HG03196 (cell line): Measurements from ENCODE around the gene SEMA4C.

Experiments
- ATAC-seq: cut with Tn5 transposase; IDR thresholded peaks from one replicate; pipeline ENCODE4 v1.9.1; 2021; ENCODE audit not compliant: unreplicated experiment

The SEMA4C gene, protein sequence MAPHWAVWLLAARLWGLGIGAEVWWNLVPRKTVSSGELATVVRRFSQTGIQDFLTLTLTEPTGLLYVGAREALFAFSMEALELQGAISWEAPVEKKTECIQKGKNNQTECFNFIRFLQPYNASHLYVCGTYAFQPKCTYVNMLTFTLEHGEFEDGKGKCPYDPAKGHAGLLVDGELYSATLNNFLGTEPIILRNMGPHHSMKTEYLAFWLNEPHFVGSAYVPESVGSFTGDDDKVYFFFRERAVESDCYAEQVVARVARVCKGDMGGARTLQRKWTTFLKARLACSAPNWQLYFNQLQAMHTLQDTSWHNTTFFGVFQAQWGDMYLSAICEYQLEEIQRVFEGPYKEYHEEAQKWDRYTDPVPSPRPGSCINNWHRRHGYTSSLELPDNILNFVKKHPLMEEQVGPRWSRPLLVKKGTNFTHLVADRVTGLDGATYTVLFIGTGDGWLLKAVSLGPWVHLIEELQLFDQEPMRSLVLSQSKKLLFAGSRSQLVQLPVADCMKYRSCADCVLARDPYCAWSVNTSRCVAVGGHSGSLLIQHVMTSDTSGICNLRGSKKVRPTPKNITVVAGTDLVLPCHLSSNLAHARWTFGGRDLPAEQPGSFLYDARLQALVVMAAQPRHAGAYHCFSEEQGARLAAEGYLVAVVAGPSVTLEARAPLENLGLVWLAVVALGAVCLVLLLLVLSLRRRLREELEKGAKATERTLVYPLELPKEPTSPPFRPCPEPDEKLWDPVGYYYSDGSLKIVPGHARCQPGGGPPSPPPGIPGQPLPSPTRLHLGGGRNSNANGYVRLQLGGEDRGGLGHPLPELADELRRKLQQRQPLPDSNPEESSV

DNA sequence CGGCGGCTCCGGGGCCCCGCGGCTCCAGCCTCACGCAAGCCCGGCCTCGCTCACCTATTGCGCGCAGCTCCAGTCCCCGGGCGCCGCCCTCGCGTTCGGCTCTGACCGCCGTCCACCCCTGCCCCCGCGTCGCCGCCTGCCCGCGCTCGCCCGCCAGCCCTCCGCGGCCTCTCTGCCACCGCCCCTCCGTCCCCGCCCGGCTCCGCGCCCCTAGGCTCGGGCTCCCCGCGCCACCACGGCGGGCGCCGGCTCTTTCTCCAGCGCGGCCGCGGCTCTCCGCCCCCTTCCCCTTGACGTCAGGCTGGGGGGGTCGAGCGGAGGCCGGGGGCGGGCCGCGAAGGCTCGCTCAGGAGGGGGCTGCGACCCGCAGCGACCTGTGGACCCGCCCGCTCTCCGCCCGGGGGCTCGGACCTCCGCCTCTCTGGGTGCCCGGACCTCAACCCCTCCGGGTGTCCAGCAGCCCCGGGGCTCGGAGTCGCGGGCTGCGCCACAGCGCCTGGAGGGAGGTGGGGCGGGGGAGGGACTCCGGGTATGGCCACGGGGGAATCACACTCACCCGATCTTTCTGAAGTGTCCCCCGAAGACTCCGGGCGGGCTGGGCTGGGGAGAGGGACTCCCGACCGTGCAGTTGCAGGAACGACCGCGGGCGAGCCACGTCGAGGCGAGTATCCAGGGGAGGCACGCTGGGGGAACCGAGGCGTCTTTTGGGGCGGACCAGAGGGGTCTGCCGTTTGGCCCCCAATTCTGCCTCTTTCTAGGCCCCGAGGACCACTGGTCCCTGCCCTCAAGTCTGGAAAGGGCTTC, at the start of gene SEMA4C:
Gene SEMA4C (minus strand): TSS at position 259 of the 804 bp plus-strand sequence. CDS start 2,194 bp downstream, outside the sequence.
- ATAC-seq: no peak

DNA sequence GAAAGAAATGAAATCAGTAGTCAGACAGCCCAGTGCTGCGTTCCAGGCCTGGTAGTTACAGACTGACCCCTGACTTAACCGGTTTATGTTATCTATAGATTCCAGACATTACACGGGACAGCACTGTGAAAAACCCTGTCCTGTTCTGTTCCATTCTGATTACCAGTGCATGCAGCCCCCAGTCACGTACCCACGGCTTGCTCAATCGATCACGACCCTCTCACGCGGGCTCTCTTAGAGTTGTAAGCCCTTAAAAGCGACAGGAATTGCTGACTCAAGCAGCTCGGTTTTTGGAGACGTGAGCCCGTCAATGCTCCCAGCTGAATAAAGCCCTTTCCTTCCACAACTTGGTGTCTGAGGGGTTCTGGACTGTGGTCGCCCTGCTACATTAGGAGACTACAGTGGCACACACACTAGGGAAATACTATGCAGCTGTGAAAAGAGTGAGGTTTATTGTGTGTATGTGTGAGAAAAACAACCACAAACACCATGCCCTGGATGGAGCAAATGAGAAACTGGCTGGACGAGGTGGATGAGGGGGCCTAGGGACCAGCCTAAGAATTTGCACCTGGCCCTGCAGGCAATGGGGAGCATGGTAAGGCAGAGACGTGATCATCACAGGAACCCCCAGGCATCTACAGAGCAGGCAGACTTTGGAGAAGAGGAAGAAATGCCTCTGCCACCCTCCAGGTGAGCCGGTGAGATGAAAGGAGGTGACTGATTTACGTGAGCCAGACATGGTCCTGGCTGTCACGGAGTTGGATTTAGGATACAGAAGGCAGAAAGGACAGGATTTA, 49.1 kb upstream of the SEMA4C start:
- ATAC-seq: no peak

DNA sequence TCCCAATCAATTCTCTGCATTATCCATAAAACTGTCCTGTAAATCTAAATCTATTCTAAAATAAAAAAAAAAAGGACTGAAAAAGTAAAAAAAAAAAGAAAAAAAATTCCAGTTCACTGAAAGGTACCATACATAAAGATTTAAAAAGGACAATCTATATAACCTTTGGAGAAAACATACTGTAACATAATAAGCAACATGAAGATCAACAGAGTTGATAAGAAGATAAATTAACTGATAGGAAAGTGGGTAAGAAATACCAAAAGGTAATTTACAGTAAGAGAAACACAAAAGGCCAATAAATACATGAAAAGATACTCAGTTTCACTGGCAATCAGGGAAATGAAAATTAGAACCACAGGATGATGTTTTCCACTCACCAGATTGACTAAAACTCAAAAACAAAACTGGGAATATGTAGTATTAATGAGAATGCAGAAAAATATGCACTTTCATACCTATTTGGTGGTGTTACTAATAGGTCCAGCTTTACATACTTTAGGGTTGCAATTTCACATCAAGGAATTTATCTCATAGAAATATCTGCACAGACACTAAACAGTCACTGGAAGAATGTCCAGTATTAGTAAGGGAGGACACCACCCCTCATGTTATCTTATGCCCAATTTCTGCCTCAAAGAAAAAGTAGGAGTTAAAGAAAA, 48.3 kb upstream of the SEMA4C start:
- ATAC-seq: no peak

DNA sequence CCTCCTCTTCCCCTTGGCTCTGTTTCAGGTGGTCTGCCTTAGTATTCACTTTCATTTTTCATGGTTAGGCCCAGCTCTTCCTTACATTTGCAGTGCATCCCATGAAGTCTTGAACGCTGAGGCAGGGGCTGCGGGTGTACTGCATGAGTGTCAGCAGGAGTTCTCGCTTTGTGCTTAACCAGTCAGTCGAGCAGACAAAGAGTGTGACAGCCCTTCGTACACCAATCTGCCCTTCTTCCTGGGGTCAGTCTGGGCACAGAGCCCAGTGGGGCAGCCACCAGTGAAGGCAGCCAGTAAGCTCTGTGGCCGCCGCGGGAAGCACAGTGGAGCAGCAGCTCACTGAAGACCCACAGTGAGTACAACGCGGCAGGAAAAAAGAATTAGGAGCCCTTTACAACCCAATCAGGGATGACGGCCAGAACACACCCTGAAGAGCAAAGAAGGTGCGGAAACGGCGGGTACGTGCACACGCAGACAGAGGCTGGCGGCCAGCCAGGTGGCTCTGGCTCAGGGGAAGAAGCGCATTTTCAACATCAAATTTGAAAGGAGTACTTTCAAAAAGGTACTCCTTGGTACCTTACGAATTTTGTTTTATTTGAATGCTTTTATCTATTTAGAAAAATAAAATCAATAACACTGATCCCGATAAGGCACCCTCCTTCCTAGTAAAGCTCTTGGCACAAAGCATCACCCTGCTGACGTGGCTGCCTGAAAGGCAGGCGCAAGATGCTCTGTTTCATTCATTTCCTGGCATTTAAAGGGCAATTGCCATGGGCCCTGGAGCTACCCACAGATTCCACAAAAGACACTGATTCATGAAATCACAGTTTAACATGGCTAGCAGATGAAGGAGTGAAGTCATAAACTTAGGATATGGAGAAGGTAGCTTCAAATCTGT, 47.0 kb upstream of the SEMA4C start:
- ATAC-seq: no peak

DNA sequence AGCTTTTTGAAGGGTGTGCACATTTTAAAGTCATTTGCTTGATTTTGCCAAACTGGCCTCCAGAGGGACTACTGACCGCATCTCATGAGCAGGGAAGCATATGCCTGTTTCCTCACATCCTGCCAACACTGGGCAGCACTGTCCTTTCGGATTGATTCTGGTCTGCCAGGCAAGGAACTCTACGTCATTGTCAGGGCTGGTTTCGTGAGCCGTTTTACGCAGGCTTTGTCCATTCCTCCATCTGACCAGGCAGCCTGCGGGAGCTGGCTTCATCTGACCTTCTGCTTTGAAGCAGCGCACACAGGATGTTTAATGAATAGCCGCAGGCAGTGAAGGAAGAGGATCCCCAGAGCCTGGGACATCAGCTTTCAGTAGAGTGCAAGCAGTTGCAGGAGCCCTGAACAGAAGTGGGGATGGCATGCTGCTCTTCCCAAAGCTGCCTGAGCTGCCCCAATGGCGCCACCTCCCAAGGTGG, 46.3 kb upstream of the SEMA4C start:
- ATAC-seq: no peak

DNA sequence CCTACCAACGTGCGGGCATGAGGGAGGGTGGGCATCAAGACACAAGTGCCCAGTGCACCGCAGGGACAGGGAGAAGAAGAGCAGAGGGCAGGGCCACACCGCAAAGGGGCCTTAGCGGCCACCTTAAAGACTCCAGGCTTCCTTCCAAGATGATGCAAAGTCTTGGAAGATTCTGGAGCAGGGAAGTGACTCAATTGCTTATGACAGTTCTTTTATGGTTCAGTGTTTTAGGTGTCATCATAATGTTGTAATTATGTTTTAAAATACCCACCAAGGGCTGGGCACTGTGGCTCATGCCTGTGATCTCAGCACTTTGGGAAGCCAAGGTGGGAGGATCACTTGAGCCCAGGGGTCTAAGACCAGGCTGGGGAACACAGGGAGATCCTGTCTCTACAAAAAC, 44.5 kb upstream of the SEMA4C start:
- no peak for ATAC-seq

DNA sequence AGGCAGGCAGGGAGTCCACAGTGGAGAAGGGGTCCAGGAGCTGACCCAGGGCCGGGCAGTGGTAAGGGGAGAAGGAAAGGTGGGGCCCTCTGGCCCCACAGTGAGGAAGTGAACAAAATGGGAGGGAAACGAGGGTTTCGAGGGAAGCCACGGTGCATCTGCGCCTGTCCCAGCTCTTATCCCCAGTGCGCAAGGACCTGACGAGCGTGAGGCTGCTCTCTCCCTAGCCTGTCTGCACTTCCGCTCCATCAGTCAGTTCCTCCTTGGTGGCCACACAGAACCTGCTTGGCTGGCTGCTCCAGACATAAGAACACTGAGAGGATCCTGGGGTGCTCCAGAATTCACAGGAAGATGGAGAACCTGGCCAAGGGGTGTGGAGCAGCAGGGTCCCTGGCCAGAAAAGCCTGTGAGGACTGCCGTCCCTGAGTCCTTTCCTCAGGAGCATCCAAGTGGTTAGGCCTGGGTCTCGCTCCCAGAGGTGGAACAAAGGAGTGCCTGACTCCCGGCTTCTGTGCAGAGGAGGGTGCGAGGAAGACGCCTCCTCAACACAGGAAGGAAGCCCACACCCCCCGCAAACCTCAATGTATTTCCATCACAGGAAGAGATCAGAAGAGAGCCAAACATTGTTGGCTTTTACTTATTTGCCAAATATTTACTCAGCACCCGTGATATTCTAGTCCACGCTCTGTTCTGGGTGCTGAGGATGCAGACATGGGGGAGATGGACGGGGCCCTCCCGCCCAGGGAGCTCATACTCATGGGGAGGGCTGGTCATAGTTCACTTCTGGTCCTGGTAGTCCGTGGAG, 43.7 kb upstream of the SEMA4C start:
- ATAC-seq: no peak

DNA sequence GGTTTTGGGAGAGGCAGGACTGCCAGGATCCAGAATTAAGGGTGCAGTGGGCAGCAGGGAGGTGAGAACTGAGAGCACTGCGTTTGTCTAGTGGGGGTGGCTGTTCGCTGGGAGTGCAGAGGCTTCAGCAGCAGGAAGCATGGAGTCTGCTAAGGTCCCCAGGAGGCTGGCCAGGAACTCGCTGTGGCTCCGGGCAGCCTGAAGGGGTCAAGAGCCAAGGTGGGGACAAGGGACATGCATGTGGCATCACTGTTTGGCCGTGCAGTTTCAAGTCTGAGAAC, 43.2 kb upstream of the SEMA4C start:
- no peak for ATAC-seq

DNA sequence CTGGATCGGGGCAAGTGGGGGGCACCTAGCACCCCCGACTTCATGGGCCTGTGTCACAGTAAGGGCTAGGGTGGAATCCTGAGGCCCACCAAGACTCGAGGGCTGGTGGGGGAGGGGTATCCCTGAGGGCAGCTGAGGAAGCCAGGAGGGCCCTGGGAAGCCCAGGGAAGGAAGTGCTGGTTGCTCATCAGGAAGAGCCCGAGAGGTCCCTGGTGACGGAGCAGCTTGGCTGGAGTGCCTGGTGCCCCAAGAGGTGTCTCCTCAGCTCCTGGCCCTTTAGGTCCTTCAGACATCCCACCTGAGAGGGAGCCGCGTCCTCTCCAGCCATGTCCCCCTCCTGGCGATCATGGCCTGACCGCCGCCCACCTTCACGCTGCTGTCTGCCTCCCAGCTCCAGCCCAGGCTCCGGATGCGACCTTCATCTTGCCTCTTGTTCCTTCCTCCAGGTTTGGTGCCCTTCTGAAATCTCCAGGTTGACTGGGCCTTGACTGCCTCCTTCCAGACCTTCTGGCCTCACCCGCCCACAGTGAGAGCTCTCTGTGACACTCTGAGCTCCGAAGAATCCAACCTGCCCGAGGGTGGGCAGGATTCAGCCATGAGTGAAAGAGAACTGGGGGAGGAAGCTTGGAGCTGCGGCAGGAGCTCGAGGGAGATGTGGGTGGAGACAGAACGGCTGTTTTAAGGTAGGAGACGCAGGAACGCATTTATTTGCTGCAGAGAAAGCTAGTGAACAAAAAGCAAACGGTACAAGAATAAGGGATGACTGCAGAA, 42.7 kb upstream of the SEMA4C start:
- ATAC-seq: no peak

DNA sequence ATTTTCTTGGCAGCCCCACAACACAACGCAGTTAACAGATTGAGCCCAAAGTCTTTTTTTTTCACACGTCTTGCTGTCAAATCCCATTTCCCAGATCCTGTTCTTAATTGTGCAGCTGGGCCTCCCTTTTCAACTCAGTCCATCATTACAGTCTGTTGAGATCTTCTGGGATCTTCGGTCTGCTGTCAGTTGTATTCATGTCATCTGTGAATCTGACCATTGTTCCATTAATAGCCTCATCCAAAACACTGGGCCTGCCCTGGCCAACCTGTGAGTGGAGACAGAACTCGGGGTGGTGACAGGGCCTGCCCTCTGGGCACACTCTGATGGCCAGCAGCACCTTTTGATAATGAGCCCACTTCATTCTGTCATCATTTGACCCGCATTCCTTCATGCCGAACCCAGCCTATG, 39.7 kb upstream of the SEMA4C start:
- ATAC-seq: no peak

DNA sequence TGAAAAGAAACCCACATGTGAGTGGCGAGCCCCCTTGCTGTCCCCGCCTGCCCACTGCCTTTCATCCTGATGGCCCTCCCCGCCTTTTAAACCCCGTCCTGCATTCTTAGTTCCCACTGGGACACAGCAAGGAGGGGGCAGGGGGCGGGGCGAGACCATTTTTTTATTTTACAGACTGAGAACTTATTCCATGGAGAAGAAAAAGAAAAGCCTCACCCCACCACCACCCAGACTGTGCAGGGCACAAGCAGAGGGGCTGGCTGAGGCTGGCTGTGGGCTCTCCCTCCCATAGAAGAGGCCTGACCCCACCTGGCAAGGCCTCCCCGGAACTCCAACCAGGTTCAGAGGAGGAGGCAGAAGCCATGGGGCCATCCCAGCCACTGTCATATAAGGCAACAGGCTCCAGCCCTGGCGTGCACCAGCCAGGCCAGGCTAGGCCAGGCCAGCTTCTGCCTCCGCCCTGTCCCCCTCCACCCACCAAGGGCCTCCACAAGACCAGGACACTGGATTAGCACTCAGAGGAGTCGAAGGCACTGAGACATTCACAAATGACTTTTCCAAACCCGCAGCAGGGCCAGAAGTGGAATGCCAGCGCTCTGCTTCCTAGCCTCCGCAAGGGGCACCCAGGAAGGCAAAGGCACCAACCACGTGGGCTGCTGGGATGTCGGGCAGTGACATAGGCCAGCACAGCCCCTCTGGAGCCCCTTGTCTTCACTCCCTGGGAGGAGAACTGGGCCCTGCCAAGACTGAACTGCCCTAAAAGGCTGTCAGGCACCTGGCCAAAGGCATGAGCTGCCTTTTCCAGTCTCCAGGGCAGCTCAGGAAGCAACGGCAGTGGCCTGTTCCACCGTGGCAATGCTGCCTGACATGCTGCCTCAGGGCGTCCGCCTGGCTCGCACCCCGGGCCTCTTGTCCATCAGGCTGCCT, 37.5 kb upstream of the SEMA4C start:
- no peak for ATAC-seq

DNA sequence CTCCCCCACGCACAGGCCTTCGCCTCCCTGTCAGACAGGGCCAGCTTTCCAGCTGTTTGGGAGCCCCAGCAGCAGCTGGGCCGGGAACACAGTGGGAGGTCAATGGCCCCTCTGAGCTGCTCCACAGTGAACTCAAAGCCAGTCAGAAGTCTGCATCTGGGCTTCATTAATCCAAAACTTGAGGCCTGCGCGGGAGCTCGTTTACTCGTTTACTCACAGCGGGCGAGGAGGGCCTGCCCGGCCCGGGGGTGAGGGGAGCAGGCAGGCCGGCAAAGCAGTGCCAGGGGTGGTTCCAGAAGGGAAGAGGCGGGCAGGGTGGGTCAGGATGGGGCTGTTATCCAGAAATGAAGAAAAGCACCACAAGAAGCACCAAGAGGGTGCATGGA, 36.8 kb upstream of the SEMA4C start:
- ATAC-seq: no peak

DNA sequence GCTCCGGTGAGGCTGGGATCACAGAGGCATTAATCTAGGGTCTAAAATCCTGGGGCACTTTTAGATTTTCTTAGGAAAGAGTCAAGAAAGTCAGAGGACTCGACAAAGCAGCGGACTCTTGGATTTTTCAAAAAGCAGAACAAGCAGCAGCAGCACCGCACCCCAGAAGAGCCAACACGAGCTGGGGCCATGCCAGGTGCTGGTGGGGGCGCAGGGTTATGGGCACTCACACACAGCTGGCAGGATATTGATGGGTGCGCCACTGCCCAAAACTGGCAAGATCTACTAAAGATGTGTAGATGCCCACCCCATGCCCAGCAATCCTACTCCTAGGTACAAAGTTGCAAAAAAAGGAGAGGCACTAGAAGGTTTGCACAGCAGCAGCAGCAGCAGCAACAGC, 33.9 kb upstream of the SEMA4C start:
- no peak for ATAC-seq

DNA sequence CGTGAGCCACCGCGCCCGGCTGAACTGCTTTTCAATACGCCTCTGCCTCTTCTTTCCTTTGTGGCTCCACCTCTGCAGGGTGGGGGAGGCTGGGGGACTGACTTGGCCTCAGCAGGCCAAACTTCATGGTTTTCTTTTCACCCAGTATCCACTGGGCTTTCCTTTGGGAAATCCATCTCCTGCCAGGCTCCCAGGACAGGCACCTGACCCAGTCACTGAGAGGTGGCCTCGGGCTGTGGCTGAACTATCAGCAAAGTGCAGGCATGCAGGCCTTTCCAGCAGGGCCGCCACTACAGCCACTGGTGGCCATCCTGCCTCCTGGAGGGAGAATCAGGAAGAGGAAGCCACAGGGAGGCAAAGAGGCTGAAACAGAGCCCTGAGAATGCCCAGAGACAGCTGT, 33.4 kb upstream of the SEMA4C start:
- no peak for ATAC-seq

DNA sequence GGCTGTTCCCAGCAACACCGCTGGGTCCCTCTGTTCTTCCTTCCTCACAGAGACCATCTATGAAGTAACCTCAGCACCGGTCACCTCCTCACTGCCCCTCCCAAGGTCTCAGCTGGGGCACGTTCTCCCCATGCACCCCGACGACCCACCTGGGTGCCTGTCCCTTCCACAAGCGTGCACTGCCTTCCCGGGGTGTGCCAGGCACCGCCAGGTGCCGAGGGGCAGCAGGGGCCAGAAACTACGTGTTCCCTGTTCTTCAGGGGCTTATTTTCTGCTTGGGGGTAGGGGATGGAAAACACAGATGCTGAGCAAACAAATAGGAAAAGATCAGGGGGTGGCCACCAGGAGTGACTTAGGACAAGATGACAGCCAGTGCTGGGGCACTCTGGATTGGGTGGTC, 30.4 kb upstream of the SEMA4C start:
- no peak for ATAC-seq

DNA sequence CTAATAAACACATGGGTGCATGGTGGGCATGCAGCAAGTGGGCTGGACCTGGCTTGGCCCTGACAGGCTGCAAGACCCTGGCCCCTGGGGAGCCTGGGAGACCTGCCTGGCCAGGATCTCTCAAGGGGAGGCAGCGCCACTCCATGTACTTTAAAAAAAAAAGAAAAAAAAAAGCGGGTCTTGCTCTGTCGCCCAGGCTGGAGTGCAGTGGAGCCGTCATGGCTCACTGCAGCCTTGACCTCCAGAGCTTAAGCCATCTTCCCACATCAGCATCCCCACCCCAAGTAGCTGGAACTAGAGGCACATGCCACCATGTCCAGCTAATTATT, 29.5 kb upstream of the SEMA4C start:
- no peak for ATAC-seq
